ENCODE results near the gene DPF3.

The DPF3 gene

DNA sequence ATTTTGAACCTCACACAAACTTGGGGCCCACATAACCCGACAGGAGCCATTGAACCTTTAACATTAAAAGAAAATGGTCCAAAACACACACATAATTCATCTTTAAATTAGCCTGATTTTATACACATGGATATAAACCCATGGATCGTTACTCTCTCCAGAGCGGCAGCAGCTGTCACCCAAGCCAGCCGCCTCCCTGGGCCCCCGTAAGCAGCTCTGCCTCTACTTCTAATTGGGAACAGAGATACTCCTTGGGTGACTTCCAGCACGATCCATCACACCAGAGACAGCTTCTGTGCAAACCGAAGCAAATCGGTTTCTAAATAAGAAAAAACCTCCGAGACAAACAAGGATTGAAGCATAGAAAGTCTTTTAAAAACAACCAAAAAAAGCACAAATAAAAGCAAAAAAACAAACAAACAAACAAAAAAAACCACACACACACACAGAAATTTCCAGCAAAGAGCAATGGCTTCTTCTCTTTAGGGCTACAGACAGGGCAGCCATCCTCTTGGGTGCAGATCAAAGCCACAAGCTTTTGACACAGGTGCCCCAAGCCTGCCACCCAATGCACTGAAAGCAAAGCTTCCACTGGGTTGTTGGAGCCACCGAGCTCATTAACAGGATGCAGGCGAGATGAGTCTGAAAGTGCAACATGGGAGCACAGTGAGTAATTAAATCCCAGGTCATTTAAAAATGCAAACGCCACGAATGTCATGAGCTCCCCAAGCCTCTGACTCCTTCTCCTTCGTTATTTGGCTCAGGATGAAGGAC, 156.9 kb downstream of the DPF3 start:
- in situ Hi-C loops (cut with HindIII; ENCODE audit: low sequenced_read_pairs) = no loop called here
- TF ChIP-seq, protein P1, sequence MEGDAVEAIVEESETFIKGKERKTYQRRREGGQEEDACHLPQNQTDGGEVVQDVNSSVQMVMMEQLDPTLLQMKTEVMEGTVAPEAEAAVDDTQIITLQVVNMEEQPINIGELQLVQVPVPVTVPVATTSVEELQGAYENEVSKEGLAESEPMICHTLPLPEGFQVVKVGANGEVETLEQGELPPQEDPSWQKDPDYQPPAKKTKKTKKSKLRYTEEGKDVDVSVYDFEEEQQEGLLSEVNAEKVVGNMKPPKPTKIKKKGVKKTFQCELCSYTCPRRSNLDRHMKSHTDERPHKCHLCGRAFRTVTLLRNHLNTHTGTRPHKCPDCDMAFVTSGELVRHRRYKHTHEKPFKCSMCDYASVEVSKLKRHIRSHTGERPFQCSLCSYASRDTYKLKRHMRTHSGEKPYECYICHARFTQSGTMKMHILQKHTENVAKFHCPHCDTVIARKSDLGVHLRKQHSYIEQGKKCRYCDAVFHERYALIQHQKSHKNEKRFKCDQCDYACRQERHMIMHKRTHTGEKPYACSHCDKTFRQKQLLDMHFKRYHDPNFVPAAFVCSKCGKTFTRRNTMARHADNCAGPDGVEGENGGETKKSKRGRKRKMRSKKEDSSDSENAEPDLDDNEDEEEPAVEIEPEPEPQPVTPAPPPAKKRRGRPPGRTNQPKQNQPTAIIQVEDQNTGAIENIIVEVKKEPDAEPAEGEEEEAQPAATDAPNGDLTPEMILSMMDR (IDR thresholded peaks at IDR 0.05; ENCODE audit: low read depth, low read length) = no peak
- DNase-seq (ENCODE audit: low read depth, low spot score) = peak; percentile 44
- H3K4me3 ChIP-seq (ENCODE audit: low read depth, low read length) = no peak overlapping the region

DNA sequence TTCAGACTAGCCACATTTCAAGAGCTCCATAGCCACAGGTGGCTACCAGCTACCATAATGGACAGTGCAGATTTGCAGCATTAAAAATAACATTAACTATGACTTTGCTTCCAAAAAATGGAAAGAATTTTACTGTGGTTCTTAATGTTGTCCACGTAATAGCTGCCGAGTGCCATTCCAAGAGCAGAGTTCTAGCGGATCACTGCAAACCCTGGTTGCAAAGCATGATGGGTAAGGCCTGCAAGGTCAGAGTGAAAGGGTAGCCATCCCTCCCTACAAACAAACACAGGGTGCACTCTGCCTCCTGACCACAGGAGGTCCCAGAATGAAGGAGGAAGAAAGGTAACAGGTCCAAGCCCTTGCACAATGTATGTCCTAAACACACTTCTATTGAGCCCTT, 157.6 kb downstream of the DPF3 start:
- no peak overlapping the region for H3K4me3 ChIP-seq (ENCODE audit: low read depth, low read length)
- peak; percentile 90 for DNase-seq (ENCODE audit: low read depth, low spot score)
- in situ Hi-C loops (cut with HindIII; ENCODE audit: low sequenced_read_pairs) = no loop called here
- TF ChIP-seq, protein P1 (IDR thresholded peaks at IDR 0.05; ENCODE audit: low read depth, low read length) = no peak

DNA sequence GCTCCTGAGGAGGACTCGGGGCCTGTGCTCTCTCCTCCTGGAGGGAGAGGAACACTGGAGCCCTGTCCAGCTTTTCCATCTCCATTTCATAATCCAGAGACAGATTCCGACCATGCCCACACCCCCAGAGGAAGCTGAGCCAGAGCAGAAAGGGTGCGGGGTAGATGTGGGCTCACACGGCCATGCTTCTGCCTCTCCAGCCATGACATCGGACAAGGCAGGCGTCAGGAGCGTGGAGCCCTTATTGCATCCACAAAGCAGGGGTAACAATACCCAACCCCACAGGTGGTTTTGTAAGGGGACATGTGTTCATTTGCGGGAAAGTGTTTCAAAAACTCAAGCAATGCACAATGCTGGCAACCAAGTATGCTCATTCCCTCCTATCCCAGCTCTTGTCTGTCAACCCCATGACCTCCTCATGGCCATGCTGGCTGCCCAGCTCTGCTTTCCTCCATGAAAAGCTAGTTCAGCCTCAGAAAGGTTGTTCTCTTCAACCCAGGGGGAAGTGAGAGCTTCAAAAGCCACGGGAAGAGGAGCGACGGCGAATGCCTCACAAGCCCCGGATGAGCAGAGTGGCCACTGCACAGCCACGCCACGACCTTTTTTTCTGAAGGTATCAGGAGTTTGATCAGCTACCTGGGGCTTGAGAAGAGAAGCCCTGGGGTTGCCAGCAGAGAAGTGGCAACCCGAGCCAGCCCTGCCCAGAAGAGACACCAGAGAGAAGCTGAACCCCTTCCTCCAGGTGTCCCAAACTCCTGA, 161.7 kb downstream of the DPF3 start:
- DNase-seq (ENCODE audit: low read depth, low spot score) = no peak
- TF ChIP-seq, protein P1 (IDR thresholded peaks at IDR 0.05; ENCODE audit: low read depth, low read length) = no peak
- in situ Hi-C loops (cut with HindIII; ENCODE audit: low sequenced_read_pairs) = no loop called here
- H3K4me3 ChIP-seq (ENCODE audit: low read depth, low read length) = no peak overlapping the region

DNA sequence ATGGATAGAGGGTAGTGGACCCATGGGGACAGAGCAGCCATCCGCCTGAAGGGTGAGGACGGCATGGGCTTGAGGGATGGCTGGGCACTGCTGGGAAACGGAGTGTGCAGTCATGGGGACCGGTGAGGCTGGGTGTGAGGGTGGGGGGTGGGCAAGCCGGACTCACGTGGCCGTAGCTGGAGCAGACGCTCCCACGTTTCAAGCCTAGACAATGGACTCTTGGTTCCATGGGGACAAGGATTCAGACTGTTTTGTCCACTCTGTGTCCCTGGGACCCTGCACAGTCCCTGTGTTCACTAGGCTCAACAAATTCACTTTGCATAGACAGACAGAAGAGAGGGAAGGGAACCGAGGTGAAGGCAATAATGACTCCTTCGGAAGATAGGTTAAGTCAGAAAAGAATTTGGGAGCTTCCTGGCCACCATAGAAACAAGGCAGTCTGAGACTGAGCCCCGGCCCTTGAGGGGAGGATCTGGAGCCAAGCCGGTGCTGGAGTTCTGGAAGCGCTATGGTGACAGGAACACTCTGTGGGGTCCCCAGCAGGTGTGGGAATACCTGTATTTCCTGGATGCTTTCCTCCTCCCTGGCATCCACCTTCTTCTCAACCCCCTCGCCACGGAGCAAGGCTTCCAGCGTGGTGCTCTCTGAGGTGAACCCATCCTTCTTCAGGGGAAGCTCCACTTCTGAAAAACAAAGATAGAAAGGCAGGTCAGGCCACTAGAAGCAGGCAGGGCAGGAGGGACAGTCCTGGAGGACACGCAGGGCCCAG, 162.5 kb downstream of the DPF3 start:
- TF ChIP-seq, protein P1 (IDR thresholded peaks at IDR 0.05; ENCODE audit: low read depth, low read length) = no peak
- in situ Hi-C loops (cut with HindIII; ENCODE audit: low sequenced_read_pairs) = no loop called here
- no peak overlapping the region for H3K4me3 ChIP-seq (ENCODE audit: low read depth, low read length)
- DNase-seq (ENCODE audit: low read depth, low spot score) = no peak

DNA sequence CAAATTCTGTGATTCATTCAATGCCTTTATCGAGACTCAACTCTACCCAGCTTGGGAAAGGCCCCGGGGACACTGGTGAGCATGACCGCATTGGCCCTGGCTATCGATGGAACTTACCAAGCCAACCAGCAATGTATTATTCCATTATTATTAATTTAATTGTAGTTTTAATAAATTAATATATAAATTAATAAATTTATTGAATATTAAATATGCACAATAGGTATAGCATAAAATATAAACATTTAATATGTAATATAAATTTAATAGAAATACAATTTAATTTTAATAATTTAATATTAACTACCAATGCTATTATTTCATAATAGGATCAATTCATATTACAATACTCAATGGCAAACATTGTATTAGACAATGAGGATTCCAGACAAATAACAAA, 163.4 kb downstream of the DPF3 start:
- TF ChIP-seq, protein P1 (IDR thresholded peaks at IDR 0.05; ENCODE audit: low read depth, low read length) = no peak
- no peak overlapping the region for H3K4me3 ChIP-seq (ENCODE audit: low read depth, low read length)
- DNase-seq (ENCODE audit: low read depth, low spot score) = no peak
- in situ Hi-C loops (cut with HindIII; ENCODE audit: low sequenced_read_pairs) = no loop called here

DNA sequence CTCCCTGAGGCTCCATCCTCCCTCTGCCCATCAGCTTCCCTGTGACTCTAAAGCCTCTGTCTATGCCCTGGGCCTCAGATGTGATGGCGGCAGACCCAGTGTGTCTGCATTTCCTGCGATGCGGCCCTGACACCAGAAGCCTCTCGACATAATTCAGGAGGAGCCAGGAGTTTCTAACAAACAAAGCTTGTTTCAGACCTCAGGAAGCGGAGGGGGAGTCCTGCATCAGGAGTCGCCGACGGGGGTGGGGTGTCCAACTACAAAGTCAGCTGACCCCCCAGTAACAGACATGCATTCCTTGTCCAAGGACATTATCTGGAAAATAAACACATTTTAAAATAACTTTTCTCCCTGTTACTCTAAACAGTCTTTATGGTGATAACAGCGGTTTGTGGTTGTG, 167.5 kb downstream of the DPF3 start:
- in situ Hi-C loops (cut with HindIII; ENCODE audit: low sequenced_read_pairs) = no loop called here
- TF ChIP-seq, protein P1 (IDR thresholded peaks at IDR 0.05; ENCODE audit: low read depth, low read length) = no peak
- H3K4me3 ChIP-seq (ENCODE audit: low read depth, low read length) = no peak overlapping the region
- DNase-seq (ENCODE audit: low read depth, low spot score) = no peak
